KOPT-K1 (cell line): Measurements from ENCODE around the gene B4GALT5.
"Not testable (repeated sequence)": the region's sequence is repeated elsewhere in the genome, so short reads cannot be mapped to it uniquely, and the experiment has no call there.

ENCODE experiments used
- H3K27ac ChIP-seq: fragments of 200-600 bp; sonication (generic); 2 replicates; pipeline ENCODE4 v1.5.1; 2016; ENCODE audit warnings: antibody characterized with exemption, mild to moderate bottlenecking, low read depth, low read length; ENCODE audit not compliant: poor library complexity, severe bottlenecking
- H3K36me3 ChIP-seq: fragments of 200-600 bp; sonication (generic); 2 replicates; pipeline ENCODE4 v1.5.1; 2017; ENCODE audit warnings: antibody characterized with exemption, mild to moderate bottlenecking, low read length, moderate library complexity; ENCODE audit not compliant: insufficient read depth
- H3K9me3 ChIP-seq: fragments of 200-600 bp; sonication (generic); 2 replicates; pipeline ENCODE4 v1.5.1; 2017; ENCODE audit warnings: antibody characterized with exemption, low read length, mild to moderate bottlenecking; ENCODE audit not compliant: insufficient read depth, poor library complexity, severe bottlenecking

The B4GALT5 gene

GRCh38 chr20:49612127-49612738, 101.4 kb downstream of the B4GALT5 start:
- Histone ChIP-seq H3K27ac (no peak overlapping the region), H3K9me3 (no peaks in the 10 kb centered on the region)

GRCh38 chr20:49611539-49612126, 102.0 kb downstream of the B4GALT5 start:
- not testable (repeated sequence) for H3K27ac ChIP-seq, H3K9me3 ChIP-seq, H3K36me3 ChIP-seq

More at GRCh38 chr20:49612127-49612738, 101.4 kb downstream of the B4GALT5 start:
- no peaks in the 10 kb centered on the region for H3K36me3 ChIP-seq

- Histone ChIP-seq H3K9me3 (no peaks in the 10 kb centered on the region), H3K27ac (no peak overlapping the region), H3K36me3 (no peaks in the 10 kb centered on the region)
Measured at GRCh38 chr20:49610691-49611538, 102.8 kb downstream of the B4GALT5 start.

GRCh38 chr20:49608752-49609670, 104.7 kb downstream of the B4GALT5 start:
- H3K9me3 ChIP-seq = no peaks in the 10 kb centered on the region
- no peaks in the 10 kb centered on the region for H3K36me3 ChIP-seq
- H3K27ac ChIP-seq = peak overlapping the region; percentile 14

GRCh38 chr20:49607568-49607967, 106.1 kb downstream of the B4GALT5 start:
- H3K9me3 ChIP-seq = no peaks in the 10 kb centered on the region
- no peaks in the 10 kb centered on the region for H3K36me3 ChIP-seq
- no peak overlapping the region for H3K27ac ChIP-seq

GRCh38 chr20:49603209-49603627, 110.5 kb downstream of the B4GALT5 start:
- Histone ChIP-seq H3K27ac (peak overlapping the region; percentile 10), H3K9me3 (no peaks in the 10 kb centered on the region)

GRCh38 chr20:49602345-49603208, 111.1 kb downstream of the B4GALT5 start:
- H3K27ac ChIP-seq = peak overlapping the region; percentile 10
- no peaks in the 10 kb centered on the region for H3K36me3 ChIP-seq

More at GRCh38 chr20:49603209-49603627, 110.5 kb downstream of the B4GALT5 start:
- no peaks in the 10 kb centered on the region for H3K36me3 ChIP-seq

GRCh38 chr20:49601153-49601924, 112.3 kb downstream of the B4GALT5 start:
- Histone ChIP-seq H3K27ac (no peak overlapping the region), H3K9me3 (peaks cover 8% of the 10 kb centered on the region), H3K36me3 (no peaks in the 10 kb centered on the region)

More at GRCh38 chr20:49602345-49603208, 111.1 kb downstream of the B4GALT5 start:
- H3K9me3 ChIP-seq = peaks cover 6% of the 10 kb centered on the region

- Histone ChIP-seq H3K9me3 (peaks cover 8% of the 10 kb centered on the region), H3K36me3 (no peaks in the 10 kb centered on the region), H3K27ac (peak overlapping the region; percentile 10)
Measured at GRCh38 chr20:49599746-49600113, 113.9 kb downstream of the B4GALT5 start.

GRCh38 chr20:49597825-49598395, 115.8 kb downstream of the B4GALT5 start:
- Histone ChIP-seq H3K27ac (peak overlapping the region; percentile 97), H3K9me3 (peaks cover 8% of the 10 kb centered on the region)

GRCh38 chr20:49595811-49596561, 117.7 kb downstream of the B4GALT5 start:
- Histone ChIP-seq H3K36me3 (no peaks in the 10 kb centered on the region), H3K9me3 (peaks cover 8% of the 10 kb centered on the region), H3K27ac (peak overlapping the region; percentile 97)

More at GRCh38 chr20:49597825-49598395, 115.8 kb downstream of the B4GALT5 start:
- no peaks in the 10 kb centered on the region for H3K36me3 ChIP-seq

GRCh38 chr20:49595346-49595745, 118.3 kb downstream of the B4GALT5 start:
- Histone ChIP-seq H3K9me3 (peaks cover 8% of the 10 kb centered on the region), H3K27ac (peak overlapping the region; percentile 97), H3K36me3 (no peaks in the 10 kb centered on the region)
